GM18909 (cell line): ENCODE results near the gene NAALAD2.
"Not testable (repeated sequence)": the region's sequence is repeated elsewhere in the genome, so short reads cannot be mapped to it uniquely, and the experiment has no call there.

Experiments
- ATAC-seq: cut with Tn5 transposase; IDR thresholded peaks from one replicate; pipeline ENCODE4 v1.9.1; 2021; ENCODE audit warnings: mild to moderate bottlenecking; ENCODE audit not compliant: unreplicated experiment, poor library complexity

Gene NAALAD2

DNA sequence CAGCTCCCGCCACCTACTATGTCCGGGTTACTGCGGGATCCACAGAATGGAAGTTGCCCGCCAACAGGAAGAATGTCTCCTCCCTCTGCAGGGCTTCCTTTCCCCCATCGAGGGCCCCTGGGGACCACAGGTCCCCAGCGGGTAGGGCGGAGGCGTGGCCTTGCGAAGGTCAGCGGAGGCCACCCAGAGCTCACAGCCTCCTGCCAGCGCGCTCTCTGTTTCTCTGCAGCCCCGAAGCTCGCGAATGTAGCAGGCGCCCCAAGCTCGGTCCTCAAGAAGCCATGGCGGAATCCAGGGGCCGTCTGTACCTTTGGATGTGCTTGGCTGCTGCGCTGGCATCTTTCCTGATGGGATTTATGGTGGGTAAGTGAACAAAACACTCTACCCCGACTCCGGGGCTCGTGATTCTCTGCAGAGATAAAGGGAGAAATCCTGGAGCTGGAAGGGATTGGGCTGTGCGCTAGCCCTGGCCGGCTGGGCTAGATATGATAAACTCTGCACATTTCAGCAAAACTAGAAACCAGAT lies at the start of gene NAALAD2:
NAALAD2 (plus strand) TSS at position 186 of the 526 bp plus-strand sequence; CDS start at position 282, 96 bp downstream.
- ATAC-seq: peak; percentile 92

DNA sequence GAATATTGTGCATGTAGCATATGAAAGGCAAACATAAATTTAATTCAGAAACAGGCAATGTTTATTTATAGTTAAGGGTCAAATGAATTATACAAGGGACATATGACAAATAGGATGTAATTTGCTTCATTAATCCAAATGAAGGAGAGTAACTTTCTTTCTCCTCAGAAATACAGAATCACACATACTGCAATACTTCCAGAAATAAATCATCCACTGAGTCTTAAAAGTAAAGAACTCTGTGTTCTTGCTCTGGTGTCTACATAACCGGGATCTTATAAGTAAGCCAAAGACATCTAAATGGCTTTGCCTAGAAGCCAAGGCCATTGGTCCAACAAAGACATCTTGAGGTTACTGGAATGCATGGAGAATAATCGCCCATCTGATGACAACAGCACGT lies 48.8 kb upstream of the NAALAD2 start, which contains the start of gene UBTFL1:
UBTFL1 (plus strand) TSS at position 301 of the 400 bp plus-strand sequence; CDS start at position 301, 0 bp downstream.
- ATAC-seq: not testable (repeated sequence)

DNA sequence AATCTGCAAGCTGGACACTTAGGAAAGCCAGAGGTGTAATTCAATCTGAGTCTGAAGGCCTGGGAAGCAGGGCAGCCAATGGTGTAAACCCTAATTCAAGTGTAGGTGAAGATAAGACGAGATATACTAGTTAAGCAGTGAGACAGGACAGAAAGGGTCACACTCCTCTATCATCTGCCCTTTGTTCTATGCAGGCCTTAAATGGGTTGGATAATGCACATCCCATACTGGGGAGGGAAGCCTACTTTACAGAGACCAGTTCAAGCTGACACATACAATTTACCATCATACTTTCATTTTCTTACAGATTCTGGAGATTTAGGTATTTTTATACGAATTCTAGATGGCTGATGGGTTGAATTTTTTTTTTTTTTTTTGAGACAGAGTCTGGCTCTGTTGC lies 45.7 kb upstream of the NAALAD2 start:
- ATAC-seq: not testable (repeated sequence)

DNA sequence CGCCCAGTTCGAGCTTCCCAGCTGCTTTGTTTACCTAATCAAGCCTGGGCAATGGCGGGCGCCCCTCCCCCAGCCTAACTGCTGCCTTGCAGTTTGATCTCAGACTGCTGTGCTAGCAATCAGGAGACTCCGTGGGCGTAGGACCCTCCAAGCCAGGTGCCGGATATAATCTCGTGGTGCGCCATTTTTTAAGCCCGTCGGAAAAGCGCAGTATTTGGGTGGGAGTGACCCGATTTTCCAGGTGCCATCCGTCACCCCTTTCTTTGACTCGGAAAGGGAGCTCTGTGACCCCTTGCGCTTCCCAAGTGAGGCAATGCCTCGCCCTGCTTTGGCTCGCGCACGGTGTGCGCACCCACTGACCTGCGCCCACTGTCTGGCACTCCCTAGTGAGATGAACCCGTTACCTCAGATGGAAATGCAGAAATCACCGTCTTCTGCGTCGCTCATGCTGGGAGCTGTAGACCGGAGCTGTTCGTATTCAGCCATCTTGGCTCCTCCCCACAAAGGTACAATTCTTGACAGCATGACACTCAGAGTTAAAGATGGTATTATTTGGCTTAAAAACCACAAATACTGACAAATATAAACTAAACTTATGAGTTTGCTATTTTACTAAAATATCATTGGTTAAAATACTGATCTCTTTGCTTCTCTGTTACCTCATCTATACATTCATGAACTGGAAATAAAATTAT lies 39.1 kb upstream of the NAALAD2 start:
- not testable (repeated sequence) for ATAC-seq

DNA sequence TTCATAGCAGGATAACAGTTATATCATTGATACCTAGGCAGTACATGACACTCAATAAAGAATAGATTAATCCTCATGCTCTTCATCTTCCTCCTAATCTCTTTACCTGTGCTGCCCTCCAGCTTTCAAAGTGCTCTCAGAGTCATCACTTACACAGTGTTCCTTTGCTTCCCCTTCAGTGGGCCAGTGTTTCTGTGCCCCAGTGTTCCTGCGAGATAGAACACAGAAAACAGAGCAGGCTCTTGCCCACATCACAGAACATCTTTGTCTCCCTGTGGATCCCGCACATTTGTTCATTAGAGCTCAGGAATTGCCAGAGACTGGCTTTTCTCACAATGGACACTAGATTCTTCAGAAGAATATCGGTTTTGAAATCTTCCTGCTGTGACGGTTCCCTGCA lies 36.2 kb upstream of the NAALAD2 start:
- ATAC-seq: not testable (repeated sequence)

DNA sequence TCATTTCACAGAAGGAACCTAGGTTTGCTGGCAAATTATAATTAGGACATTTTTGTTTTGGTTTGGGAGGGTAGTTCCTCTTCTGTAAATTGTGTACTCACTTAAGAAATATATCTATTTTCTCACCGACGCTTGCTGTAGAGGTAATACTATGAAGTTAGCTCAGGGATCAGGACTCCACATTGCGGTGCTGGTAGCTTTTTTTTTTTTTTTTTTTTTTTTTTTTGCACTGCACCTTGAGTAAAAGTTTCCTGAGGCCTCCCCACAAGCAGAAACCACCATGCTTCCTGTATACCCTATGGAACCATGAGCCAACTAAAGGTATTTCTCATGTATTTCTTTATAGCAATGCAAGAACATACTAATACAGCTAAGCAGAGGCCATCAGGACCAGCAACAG lies 34.0 kb upstream of the NAALAD2 start:
- no peak for ATAC-seq

DNA sequence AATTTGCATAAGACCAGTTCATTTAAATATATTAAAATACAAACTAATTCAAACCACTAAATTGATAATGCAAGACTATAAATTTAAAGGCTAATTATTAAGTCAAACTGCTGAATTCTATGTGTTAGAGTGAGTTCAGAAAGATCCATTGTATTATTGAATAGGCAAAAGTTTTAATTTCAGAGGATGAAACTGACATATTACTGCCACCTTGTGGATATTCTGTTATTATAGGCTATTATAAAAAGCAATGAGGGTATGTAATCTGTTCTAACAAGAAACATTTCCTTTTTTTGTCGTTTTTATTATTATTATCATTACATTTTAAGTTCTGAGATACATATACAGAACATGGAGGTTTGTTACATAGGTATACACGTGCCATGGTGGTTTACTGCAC lies 20.9 kb upstream of the NAALAD2 start:
- ATAC-seq: no peak

DNA sequence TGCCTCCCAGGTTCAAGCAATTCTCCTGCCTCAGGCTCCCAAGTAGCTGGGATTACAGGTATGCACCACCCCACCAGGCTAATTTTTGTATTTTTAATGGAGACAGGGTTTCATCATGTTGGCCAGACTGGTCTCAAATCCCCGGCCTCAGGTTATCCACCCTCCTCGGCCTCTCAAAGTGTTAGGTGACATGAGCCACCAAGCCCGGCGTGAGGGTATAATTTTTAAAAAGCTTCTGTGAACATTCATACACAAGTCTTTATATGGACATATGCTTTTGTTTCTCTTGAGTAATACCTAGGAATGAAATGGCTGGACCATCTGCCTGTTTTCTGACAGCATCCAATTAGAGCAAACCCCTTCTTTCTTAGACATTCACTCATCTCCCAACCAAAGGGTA lies 14.3 kb upstream of the NAALAD2 start:
- ATAC-seq: no peak

DNA sequence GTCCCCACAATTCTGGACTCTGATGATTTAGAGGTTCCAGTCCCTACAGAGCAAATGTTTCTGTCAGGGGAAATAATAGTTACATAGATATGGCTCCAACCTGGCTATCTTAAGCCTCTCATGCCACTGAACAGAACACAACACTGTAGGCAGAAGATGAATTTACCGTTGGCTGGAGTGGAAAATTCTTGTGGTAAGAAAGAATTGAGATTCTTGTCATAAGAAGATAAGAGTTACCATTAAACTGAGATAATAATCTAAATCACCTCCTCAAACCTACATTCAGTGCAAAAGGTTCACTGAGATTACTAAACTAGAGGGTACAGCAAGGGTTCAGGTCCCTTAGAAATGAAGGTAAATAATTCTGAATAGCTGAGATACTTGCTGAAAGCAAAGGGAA lies 10.1 kb upstream of the NAALAD2 start:
- no peak for ATAC-seq

DNA sequence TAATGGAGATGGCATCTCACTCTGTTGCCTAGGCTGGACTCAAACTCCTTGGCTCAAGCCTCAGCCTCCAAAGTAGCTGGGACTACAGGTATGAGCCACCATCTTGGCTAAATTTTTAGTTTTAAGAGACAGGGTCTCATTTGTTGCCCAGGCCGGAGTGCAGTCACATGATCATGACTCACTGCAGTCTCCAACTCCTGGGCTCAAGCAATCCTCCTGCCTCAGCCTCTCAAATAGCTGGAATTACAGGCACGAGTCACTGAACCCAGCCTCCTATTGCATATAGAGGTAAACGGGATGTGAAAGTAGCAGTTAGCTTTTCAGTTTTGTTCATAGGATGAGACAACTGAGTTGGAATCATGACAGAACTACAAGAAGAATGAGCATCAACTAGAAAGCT lies 9.5 kb upstream of the NAALAD2 start:
- no peak for ATAC-seq

DNA sequence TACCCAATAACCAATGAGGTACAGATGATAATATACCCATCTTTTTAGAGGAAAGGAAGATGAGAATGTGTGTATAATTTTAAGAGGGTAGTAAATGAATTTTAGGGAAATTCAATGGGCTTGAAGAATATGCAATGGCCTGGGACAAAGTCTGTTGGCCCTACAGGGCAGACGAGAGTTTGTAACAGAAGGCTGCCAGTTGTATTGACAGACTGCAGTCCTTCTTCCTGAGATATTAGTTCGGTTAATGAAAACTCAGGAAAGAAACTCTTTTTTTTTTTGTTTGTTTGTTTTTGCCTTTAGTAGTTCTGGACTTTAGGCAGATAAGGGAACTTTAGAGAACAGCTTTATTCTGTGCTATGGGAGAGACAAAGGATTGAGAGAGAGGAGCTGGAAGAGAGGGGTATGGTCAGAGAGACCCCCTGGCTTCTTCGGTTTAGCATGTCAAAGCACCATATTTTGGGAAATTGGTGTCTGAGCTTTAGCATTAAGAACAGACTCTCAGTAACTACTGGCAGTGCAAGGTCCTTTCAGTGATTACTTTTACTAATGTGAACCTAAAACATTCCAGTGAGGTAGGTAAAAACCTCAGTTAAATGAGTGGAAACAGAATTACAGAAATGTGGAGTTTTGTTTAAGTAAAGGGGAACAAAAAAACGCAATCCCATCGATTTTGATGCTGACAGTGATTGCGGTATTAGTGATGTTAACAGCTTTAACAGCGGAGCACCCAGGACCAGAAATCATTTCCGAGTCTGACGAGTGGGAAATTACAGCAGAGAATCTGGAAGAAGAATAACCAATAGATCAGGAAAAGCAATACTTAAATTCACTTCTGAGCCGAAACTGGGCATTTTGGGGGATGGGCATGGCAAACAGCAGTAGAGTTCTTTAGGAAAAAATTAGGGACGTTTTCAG lies 644 bp upstream of the NAALAD2 start:
- no peak for ATAC-seq

DNA sequence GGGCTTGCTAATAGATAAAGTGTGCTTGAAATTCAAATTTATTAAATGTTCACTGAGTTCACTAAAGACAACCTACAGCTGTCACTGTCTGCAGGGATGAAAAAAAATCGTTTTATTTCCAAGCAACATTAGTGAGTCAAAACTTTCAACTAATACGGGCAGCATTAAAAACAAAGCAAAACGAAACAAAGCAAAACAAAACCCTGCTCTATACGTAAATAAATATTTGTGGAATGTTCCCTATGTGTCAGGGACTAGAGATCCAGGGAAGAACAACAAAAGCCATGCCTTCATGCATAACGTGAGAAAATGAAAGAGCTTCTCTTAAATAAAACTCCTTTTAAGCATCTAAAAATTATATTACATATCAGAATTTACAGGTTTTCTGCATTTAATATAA lies 553 bp downstream of the NAALAD2 start:
- no peak for ATAC-seq

DNA sequence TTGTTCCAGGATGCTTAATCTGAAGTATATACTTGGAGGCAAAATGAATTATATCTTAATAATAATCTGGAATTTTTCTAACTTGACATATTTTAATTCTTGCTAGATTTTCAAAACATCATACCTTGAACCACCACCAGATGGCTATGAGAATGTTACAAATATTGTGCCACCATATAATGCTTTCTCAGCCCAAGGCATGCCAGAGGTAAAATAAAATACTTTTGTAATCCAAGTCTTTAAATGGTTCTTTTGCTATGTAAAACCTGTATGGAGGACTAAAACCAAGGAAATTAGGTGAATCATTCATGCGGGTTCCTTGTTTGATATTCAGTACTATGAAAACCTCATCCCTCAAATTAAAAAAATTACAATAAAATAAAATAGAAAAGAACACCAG lies 14.4 kb downstream of the NAALAD2 start:
- ATAC-seq: no peak

DNA sequence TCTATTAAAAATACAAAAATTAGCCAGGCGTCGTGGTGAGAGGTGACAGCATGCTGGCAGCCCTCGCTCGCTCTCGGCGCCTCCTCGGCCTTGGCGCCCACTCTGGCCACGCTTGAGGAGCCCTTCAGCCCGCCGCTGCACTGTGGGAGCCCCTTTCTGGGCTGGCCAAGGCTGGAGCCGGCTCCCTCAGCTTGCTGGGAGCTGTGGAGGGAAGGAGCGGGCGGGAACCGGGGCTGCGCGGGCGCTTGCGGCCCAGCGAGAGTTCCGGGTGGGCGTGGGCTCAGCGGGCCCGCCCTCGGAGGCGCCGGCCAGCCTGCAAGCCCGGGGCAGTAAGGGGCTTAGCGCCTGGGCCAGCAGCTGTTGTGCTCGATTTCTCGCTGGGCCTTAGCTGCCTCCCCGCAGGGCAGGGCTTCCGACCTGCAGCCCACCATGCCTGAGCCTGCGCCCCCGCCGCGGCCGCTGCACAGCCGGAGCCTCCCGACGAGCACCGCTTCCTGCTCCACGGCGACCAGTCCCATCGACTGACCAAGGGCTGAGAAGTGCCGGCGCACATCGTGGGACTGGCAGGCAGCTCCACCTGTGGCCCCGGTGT lies 32.6 kb downstream of the NAALAD2 start:
- not testable (repeated sequence) for ATAC-seq

DNA sequence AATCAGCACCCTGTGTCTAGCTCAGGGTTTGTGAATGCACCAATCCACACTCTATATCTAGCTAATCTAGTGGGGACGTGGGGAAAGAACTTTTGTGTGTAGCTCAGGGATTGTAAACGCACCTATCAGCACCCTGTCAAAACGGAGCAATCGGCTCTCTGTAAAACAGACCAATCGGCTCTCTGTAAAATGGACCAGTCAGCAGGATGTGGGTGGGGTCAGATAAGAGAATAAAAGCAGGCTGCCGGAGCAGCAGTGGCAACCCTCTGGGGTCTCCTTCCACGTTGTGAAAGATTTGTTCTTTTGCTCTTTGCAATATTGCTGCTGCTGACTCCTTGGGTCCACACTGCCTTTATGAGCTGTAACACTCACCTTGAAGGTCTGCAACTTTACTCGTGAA lies 33.2 kb downstream of the NAALAD2 start:
- not testable (repeated sequence) for ATAC-seq

DNA sequence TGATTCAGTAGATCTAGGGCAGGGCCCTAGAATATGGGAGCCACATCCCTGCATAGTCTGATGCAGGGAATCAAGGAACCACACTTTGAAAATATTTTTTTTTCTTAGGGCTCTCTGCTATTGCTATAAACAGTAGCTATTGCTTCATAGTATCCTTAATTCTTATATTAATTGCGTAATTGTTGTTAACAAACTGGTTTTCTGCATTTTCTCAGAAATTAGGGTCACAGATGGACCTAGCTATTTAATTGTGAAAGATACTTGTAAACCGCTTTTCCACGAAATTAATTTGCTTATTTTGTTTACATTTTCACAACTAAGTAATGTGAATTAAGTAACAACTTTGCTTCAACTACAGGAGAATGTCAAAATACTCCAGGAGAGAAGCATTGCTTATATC lies 34.1 kb downstream of the NAALAD2 start:
- ATAC-seq: no peak

DNA sequence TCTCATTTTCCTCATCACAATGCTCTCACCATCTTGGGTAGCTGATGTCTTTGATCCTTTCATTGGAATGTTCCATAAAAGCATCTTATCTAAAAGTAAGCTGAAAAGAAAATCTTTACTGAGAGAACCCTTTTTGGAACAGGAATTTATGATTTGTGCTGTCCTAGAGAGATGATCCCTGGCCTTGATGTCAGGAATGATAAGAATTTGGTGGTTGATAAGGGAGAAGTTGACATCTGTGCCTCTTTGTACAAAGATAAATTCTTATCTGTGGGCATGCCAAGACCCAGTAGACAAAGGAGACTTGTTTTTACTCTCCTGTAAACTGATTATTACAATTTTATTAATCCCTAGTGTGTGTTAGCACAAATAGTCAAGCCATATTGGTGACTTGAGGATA lies 36.9 kb downstream of the NAALAD2 start:
- no peak for ATAC-seq

DNA sequence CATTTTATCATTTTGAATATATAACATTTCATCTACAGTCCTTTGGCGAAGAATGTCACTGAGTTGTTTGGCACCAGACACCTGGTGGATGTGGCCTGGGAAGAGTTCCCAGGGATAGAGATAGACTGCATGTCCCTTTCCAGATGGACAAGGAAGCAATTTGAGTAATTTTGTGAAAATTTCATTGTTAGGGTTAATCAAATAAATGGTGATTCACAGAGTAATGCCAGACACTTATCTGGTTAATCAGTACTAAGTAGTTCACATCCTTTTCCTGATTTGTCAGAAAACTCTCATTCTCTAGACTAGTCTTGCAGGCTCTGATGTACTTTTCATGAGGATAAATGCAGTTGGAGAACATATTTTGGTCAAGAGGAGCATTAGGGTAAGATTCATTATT lies 41.6 kb downstream of the NAALAD2 start:
- no peak for ATAC-seq

DNA sequence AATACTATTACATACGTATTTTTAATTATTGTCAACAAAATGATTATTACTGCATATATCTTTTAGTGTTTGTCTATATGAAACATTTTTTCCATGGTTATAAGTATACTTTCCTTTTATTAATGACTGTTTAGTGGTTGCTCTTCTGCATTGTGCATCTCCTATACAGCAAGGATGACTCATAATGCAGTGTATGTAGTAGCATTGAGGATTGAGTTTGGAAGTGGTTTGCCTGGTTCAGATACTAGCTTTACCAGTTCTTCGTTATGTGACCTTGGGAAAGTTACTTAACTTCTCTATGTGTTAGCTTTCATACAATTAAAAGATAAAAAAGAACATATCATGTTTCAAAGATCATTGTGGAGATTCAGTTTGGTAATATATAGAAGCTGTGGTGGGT lies 44.3 kb downstream of the NAALAD2 start:
- no peak for ATAC-seq

DNA sequence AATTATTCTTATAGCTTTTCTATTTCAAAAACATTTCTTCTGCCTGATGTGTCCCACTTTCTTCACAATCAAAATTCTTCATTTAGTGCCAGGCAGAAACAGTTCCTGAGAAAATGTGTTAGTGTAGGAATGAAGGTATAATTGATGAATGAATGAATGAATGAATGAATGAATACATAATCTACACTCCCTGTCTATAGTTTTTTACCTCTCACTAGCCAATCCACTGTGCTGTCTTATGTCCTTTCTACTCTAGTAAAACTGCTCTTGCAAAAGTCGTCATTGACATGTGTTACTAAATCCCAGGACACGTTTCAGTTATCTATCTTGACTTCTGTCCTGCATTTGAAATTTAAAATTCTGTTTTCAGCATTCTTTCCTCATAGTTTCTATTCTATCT lies 45.5 kb downstream of the NAALAD2 start:
- no peak for ATAC-seq

DNA sequence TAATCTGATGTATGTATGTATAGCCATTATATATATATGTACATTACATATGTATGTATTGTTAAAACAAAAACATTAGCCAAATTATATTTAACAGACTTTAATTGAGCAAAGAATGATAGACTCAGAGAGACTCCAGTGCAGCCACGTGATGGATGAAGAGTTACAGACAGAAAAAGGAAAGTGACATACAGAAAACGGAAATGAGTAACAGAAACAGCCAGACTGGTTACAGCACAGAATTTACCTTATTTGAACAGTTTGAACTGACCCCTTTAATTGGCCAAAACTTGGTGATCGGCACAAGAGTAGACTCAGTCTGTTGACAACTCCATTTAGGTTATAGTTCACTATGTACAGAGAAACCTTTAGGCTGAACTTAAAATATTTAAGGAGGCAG lies 53.4 kb downstream of the NAALAD2 start:
- no peak for ATAC-seq
